ENCODE results near the gene TMPRSS11E. TPM values are rescaled to one million over a fixed set of nuclear protein-coding genes. Genes with fewer than 3 reads are reported as not detected.
"Not testable (repeated sequence)": the region's sequence is repeated elsewhere in the genome, so short reads cannot be mapped to it uniquely, and the experiment has no call there.

TMPRSS11E gene
- total and polyA plus RNA-seq, 9 donors = 0.08 to 1.3 TPM; not detected in 7

GRCh38 chr4:68494688-68495087 is 47.4 kb downstream of the TMPRSS11E start:
- Histone ChIP-seq H3K4me3 (ENCODE audit: low read length) (no peak overlapping the region), H3K27me3 (ENCODE audit: control insufficient read depth, insufficient read depth, low read length) (no peaks in the 10 kb centered on the region), H3K9me3 (replicated peaks; ENCODE audit: control insufficient read depth, low read depth, low read length) (no peaks in the 10 kb centered on the region), H3K4me1 (ENCODE audit: control insufficient read depth, insufficient read depth, low read length) (no peaks in the 10 kb centered on the region), H3K27ac (ENCODE audit: low read length) (no peak overlapping the region), H3K36me3 (ENCODE audit: control insufficient read depth, insufficient read depth, low read length) (no peaks in the 10 kb centered on the region)
- DNase-seq = no peak
- 29% methylated on average over 1 of the region's 1 CpG for WGBS (ENCODE audit: insufficient coverage)

GRCh38 chr4:68498413-68499007 is 51.2 kb downstream of the TMPRSS11E start:
- DNase-seq = peak; percentile 67
- no peaks in the 10 kb centered on the region for H3K4me1 ChIP-seq (ENCODE audit: control insufficient read depth, insufficient read depth, low read length)
- H3K27me3 ChIP-seq (ENCODE audit: control insufficient read depth, insufficient read depth, low read length) = no peaks in the 10 kb centered on the region
- H3K9me3 ChIP-seq (replicated peaks; ENCODE audit: control insufficient read depth, low read depth, low read length) = no peaks in the 10 kb centered on the region
- no peak overlapping the region for H3K4me3 ChIP-seq (ENCODE audit: low read length)
- no CpG with 5 or more reads among the region's 5 CpGs for WGBS (ENCODE audit: insufficient coverage)
- H3K27ac ChIP-seq (ENCODE audit: low read length) = no peak overlapping the region
- H3K36me3 ChIP-seq (ENCODE audit: control insufficient read depth, insufficient read depth, low read length) = no peaks in the 10 kb centered on the region

GRCh38 chr4:68499021-68499420 is 51.8 kb downstream of the TMPRSS11E start:
- no peak for DNase-seq
- no CpG with 5 or more reads among the region's 4 CpGs for WGBS (ENCODE audit: insufficient coverage)
- Histone ChIP-seq H3K36me3 (ENCODE audit: control insufficient read depth, insufficient read depth, low read length) (no peaks in the 10 kb centered on the region), H3K27me3 (ENCODE audit: control insufficient read depth, insufficient read depth, low read length) (no peaks in the 10 kb centered on the region), H3K4me1 (ENCODE audit: control insufficient read depth, insufficient read depth, low read length) (no peaks in the 10 kb centered on the region), H3K9me3 (replicated peaks; ENCODE audit: control insufficient read depth, low read depth, low read length) (no peaks in the 10 kb centered on the region), H3K27ac (ENCODE audit: low read length) (no peak overlapping the region), H3K4me3 (ENCODE audit: low read length) (no peak overlapping the region)

GRCh38 chr4:68503462-68503861 is 56.2 kb downstream of the TMPRSS11E start:
- 82% methylated on average over 4 of the region's 4 CpGs for WGBS (ENCODE audit: insufficient coverage)
- H3K27me3 ChIP-seq (ENCODE audit: control insufficient read depth, insufficient read depth, low read length); DNase-seq; H3K9me3 ChIP-seq (replicated peaks; ENCODE audit: control insufficient read depth, low read depth, low read length); H3K36me3 ChIP-seq (ENCODE audit: control insufficient read depth, insufficient read depth, low read length); H3K27ac ChIP-seq (ENCODE audit: low read length); H3K4me1 ChIP-seq (ENCODE audit: control insufficient read depth, insufficient read depth, low read length); H3K4me3 ChIP-seq (ENCODE audit: low read length): not testable (repeated sequence)

- H3K4me3 ChIP-seq (ENCODE audit: low read length); H3K9me3 ChIP-seq (replicated peaks; ENCODE audit: control insufficient read depth, low read depth, low read length); DNase-seq; H3K27me3 ChIP-seq (ENCODE audit: control insufficient read depth, insufficient read depth, low read length); H3K4me1 ChIP-seq (ENCODE audit: control insufficient read depth, insufficient read depth, low read length); H3K27ac ChIP-seq (ENCODE audit: low read length); H3K36me3 ChIP-seq (ENCODE audit: control insufficient read depth, insufficient read depth, low read length): not testable (repeated sequence)
- 87% methylated on average over 2 of the region's 4 CpGs for WGBS (ENCODE audit: insufficient coverage)
Observed at GRCh38 chr4:68504836-68505235, 57.6 kb downstream of the TMPRSS11E start.

GRCh38 chr4:68505452-68505851 is 58.2 kb downstream of the TMPRSS11E start:
- H3K4me1 ChIP-seq (ENCODE audit: control insufficient read depth, insufficient read depth, low read length) = not testable (repeated sequence)
- WGBS (ENCODE audit: insufficient coverage) = no CpG with 5 or more reads among the region's 1 CpG

GRCh38 chr4:68518889-68519288 is 71.6 kb downstream of the TMPRSS11E start:
- no CpG with 5 or more reads among the region's 1 CpG for WGBS (ENCODE audit: insufficient coverage)
- Histone ChIP-seq H3K4me1 (ENCODE audit: control insufficient read depth, insufficient read depth, low read length) (no peaks in the 10 kb centered on the region), H3K36me3 (ENCODE audit: control insufficient read depth, insufficient read depth, low read length) (no peaks in the 10 kb centered on the region), H3K4me3 (ENCODE audit: low read length) (no peak overlapping the region), H3K27ac (ENCODE audit: low read length) (no peak overlapping the region), H3K9me3 (replicated peaks; ENCODE audit: control insufficient read depth, low read depth, low read length) (no peaks in the 10 kb centered on the region), H3K27me3 (ENCODE audit: control insufficient read depth, insufficient read depth, low read length) (no peaks in the 10 kb centered on the region)
- DNase-seq = no peak

More at GRCh38 chr4:68505452-68505851, 58.2 kb downstream of the TMPRSS11E start:
- DNase-seq; H3K27me3 ChIP-seq (ENCODE audit: control insufficient read depth, insufficient read depth, low read length); H3K9me3 ChIP-seq (replicated peaks; ENCODE audit: control insufficient read depth, low read depth, low read length); H3K36me3 ChIP-seq (ENCODE audit: control insufficient read depth, insufficient read depth, low read length); H3K27ac ChIP-seq (ENCODE audit: low read length); H3K4me3 ChIP-seq (ENCODE audit: low read length): not testable (repeated sequence)

GRCh38 chr4:68520985-68521384 is 73.7 kb downstream of the TMPRSS11E start:
- H3K27ac ChIP-seq (ENCODE audit: low read length) = no peak overlapping the region
- WGBS (ENCODE audit: insufficient coverage) = no CpG with 5 or more reads among the region's 2 CpGs
- H3K4me1 ChIP-seq (ENCODE audit: control insufficient read depth, insufficient read depth, low read length) = no peaks in the 10 kb centered on the region
- H3K4me3 ChIP-seq (ENCODE audit: low read length) = no peak overlapping the region
- H3K27me3 ChIP-seq (ENCODE audit: control insufficient read depth, insufficient read depth, low read length) = no peaks in the 10 kb centered on the region
- DNase-seq = no peak
- no peaks in the 10 kb centered on the region for H3K36me3 ChIP-seq (ENCODE audit: control insufficient read depth, insufficient read depth, low read length)
- no peaks in the 10 kb centered on the region for H3K9me3 ChIP-seq (replicated peaks; ENCODE audit: control insufficient read depth, low read depth, low read length)

GRCh38 chr4:68522232-68522631 is 75.0 kb downstream of the TMPRSS11E start:
- not testable (repeated sequence) for H3K9me3 ChIP-seq (replicated peaks; ENCODE audit: control insufficient read depth, low read depth, low read length); H3K27me3 ChIP-seq (ENCODE audit: control insufficient read depth, insufficient read depth, low read length); H3K36me3 ChIP-seq (ENCODE audit: control insufficient read depth, insufficient read depth, low read length); H3K4me1 ChIP-seq (ENCODE audit: control insufficient read depth, insufficient read depth, low read length); H3K27ac ChIP-seq (ENCODE audit: low read length); H3K4me3 ChIP-seq (ENCODE audit: low read length); DNase-seq
- no CpG with 5 or more reads among the region's 1 CpG for WGBS (ENCODE audit: insufficient coverage)

- peak; percentile 36 for DNase-seq
- H3K4me1 ChIP-seq (ENCODE audit: control insufficient read depth, insufficient read depth, low read length) = no peaks in the 10 kb centered on the region
- H3K4me3 ChIP-seq (ENCODE audit: low read length) = no peak overlapping the region
- 62% methylated on average over 3 of the region's 6 CpGs for WGBS (ENCODE audit: insufficient coverage)
- no peaks in the 10 kb centered on the region for H3K36me3 ChIP-seq (ENCODE audit: control insufficient read depth, insufficient read depth, low read length)
- no peaks in the 10 kb centered on the region for H3K9me3 ChIP-seq (replicated peaks; ENCODE audit: control insufficient read depth, low read depth, low read length)
- no peak overlapping the region for H3K27ac ChIP-seq (ENCODE audit: low read length)
- H3K27me3 ChIP-seq (ENCODE audit: control insufficient read depth, insufficient read depth, low read length) = no peaks in the 10 kb centered on the region
Observed at GRCh38 chr4:68535974-68536373, 88.7 kb downstream of the TMPRSS11E start.

- no peaks in the 10 kb centered on the region for H3K9me3 ChIP-seq (replicated peaks; ENCODE audit: control insufficient read depth, low read depth, low read length)
- no peak for DNase-seq
- no peaks in the 10 kb centered on the region for H3K36me3 ChIP-seq (ENCODE audit: control insufficient read depth, insufficient read depth, low read length)
- 68% methylated on average over 3 of the region's 3 CpGs for WGBS (ENCODE audit: insufficient coverage)
- no peak overlapping the region for H3K27ac ChIP-seq (ENCODE audit: low read length)
- H3K4me1 ChIP-seq (ENCODE audit: control insufficient read depth, insufficient read depth, low read length) = no peaks in the 10 kb centered on the region
- no peak overlapping the region for H3K4me3 ChIP-seq (ENCODE audit: low read length)
- no peaks in the 10 kb centered on the region for H3K27me3 ChIP-seq (ENCODE audit: control insufficient read depth, insufficient read depth, low read length)
Observed at GRCh38 chr4:68536375-68536774, 89.1 kb downstream of the TMPRSS11E start.
